HEK293 (cell line): ENCODE measurements around the gene NR4A3.

ENCODE experiments used
- ATF2 ChIP-seq: fragments of 450-650 bp; formaldehyde crosslinking; IDR thresholded peaks from 2 replicates; pipeline ENCODE4 v1.5.1; 2016; ENCODE audit warnings: missing biosample characterization, missing genetic modification characterization, low read depth
- EGR2 ChIP-seq: fragments of 450-650 bp; formaldehyde crosslinking; IDR thresholded peaks from 2 replicates; pipeline ENCODE4 v1.5.1; 2016; ENCODE audit warnings: low read depth, missing biosample characterization, missing genetic modification characterization
- KLF1 ChIP-seq: fragments of 450-650 bp; formaldehyde crosslinking; IDR thresholded peaks from 2 replicates; pipeline ENCODE4 v1.5.1; 2016; ENCODE audit warnings: missing biosample characterization, missing genetic modification characterization
- KLF10 ChIP-seq: fragments of 450-650 bp; IDR thresholded peaks from 2 replicates; pipeline ENCODE4 v1.5.1; 2018; ENCODE audit warnings: missing biosample characterization, mild to moderate bottlenecking, missing genetic modification characterization
- OSR2 ChIP-seq: fragments of 450-650 bp; formaldehyde crosslinking; IDR thresholded peaks from 2 replicates; pipeline ENCODE4 v1.5.1; 2016; ENCODE audit warnings: missing biosample characterization, missing genetic modification characterization
- YY2 ChIP-seq: fragments of 450-650 bp; formaldehyde crosslinking; IDR thresholded peaks from 2 replicates; pipeline ENCODE4 v1.5.1; 2016; ENCODE audit warnings: missing biosample characterization, missing genetic modification characterization
- ZNF133 ChIP-seq: fragments of 450-650 bp; formaldehyde crosslinking; IDR thresholded peaks from 2 replicates; pipeline ENCODE4 v1.5.1; 2016; ENCODE audit warnings: missing biosample characterization, missing genetic modification characterization
- ZNF138 ChIP-seq: fragments of 450-650 bp; formaldehyde crosslinking; IDR thresholded peaks from 2 replicates; pipeline ENCODE4 v1.5.1; 2016; ENCODE audit warnings: missing biosample characterization, missing genetic modification characterization, borderline replicate concordance
- ZNF18 ChIP-seq: fragments of 450-650 bp; formaldehyde crosslinking; IDR thresholded peaks from 2 replicates; pipeline ENCODE4 v1.5.1; 2016; ENCODE audit warnings: missing biosample characterization, missing genetic modification characterization
- ZNF302 ChIP-seq: fragments of 450-650 bp; formaldehyde crosslinking; IDR thresholded peaks from 2 replicates; pipeline ENCODE4 v1.5.1; 2016; ENCODE audit warnings: missing biosample characterization, missing genetic modification characterization, low read depth
- ZNF335 ChIP-seq: fragments of 450-650 bp; formaldehyde crosslinking; conservative IDR thresholded peaks from 2 replicates; pipeline ENCODE4 v1.5.1; 2016; ENCODE audit warnings: missing biosample characterization, missing genetic modification characterization
- ZNF37A ChIP-seq: fragments of 450-650 bp; IDR thresholded peaks from 2 replicates; pipeline ENCODE4 v1.5.1; 2018; ENCODE audit warnings: missing biosample characterization, missing genetic modification characterization
- ZNF518A ChIP-seq: fragments of 450-650 bp; formaldehyde crosslinking; conservative IDR thresholded peaks from 2 replicates; pipeline ENCODE4 v1.5.1; 2016; ENCODE audit warnings: low read depth, missing biosample characterization, missing genetic modification characterization
- ZNF549 ChIP-seq: fragments of 450-650 bp; IDR thresholded peaks from 2 replicates; pipeline ENCODE4 v1.5.1; 2018; ENCODE audit warnings: missing biosample characterization, missing genetic modification characterization, mild to moderate bottlenecking, inconsistent platforms, moderate library complexity
- ZNF664 ChIP-seq: fragments of 450-650 bp; formaldehyde crosslinking; IDR thresholded peaks from 2 replicates; pipeline ENCODE4 v1.5.1; 2016; ENCODE audit warnings: missing biosample characterization, missing genetic modification characterization
- ZNF701 ChIP-seq: fragments of 450-650 bp; formaldehyde crosslinking; IDR thresholded peaks from 2 replicates; pipeline ENCODE4 v1.5.1; 2016; ENCODE audit warnings: missing biosample characterization, missing genetic modification characterization
- ZNF777 ChIP-seq: fragments of 450-650 bp; formaldehyde crosslinking; IDR thresholded peaks from 2 replicates; pipeline ENCODE4 v1.5.1; 2017; ENCODE audit warnings: missing biosample characterization, missing genetic modification characterization, borderline replicate concordance
- ZNF791 ChIP-seq: fragments of 450-650 bp; formaldehyde crosslinking; IDR thresholded peaks from 2 replicates; pipeline ENCODE4 v1.5.1; 2016; ENCODE audit warnings: missing biosample characterization, missing genetic modification characterization
- ZSCAN16 ChIP-seq: fragments of 450-650 bp; formaldehyde crosslinking; IDR thresholded peaks from 2 replicates; pipeline ENCODE4 v1.5.1; 2016; ENCODE audit warnings: missing biosample characterization, missing genetic modification characterization
- TF ChIP-seq, protein P1 (sequence below): fragments of 450-650 bp; formaldehyde crosslinking; IDR thresholded peaks from 2 replicates; pipeline ENCODE4 v1.5.1; 2016; ENCODE audit warnings: missing biosample characterization, missing genetic modification characterization, borderline replicate concordance
- TF ChIP-seq, protein P2 (sequence below): fragments of 450-650 bp; formaldehyde crosslinking; IDR thresholded peaks from 2 replicates; pipeline ENCODE4 v1.5.1; 2016; ENCODE audit warnings: missing biosample characterization, missing genetic modification characterization
- TF ChIP-seq, protein P3 (sequence below): fragments of 450-650 bp; formaldehyde crosslinking; IDR thresholded peaks from 2 replicates; pipeline ENCODE4 v1.5.1; 2017; ENCODE audit warnings: missing biosample characterization, missing genetic modification characterization

NR4A3 gene

DNA sequence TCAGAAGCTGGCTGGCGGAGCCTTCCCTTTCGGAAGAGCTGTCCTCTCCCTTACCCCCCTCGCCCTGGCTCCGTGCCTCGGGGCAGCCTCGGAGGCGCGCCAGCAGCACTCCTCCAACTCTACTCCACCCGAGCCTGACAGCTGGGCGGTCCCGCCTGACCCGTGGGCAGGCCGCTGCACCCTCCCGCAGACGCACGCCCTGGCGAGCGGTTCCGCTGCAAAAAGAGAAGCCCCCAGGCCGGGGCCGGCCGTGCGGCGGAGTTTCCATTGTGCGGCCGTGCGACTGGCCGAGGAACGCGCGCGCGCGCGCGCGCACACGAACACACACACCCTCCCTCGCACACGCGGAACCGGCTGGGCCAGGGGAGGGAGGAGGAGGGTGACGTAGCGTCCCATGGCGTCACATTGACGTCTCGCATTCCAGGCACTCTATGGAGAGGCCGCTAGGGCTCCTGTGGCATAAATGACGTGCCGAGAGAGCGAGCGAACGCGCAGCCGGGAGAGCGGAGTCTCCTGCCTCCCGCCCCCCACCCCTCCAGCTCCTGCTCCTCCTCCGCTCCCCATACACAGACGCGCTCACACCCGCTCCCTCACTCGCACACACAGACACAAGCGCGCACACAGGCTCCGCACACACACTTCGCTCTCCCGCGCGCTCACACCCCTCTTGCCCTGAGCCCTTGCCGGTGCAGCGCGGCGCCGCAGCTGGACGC lies at the start of gene NR4A3 (continued):
- TF ChIP-seq ZSCAN16 (tag by site-specific recombination) = 0 out of 2 replicates have a peak, but pooled peaks have one; percentile 27
- TF ChIP-seq KLF10 (tag by site-specific recombination) = peak; percentile 97
- no peak for TF ChIP-seq ZNF133 (tag by site-specific recombination)
- 0 out of 2 replicates have a peak, but pooled peaks have one; percentile 19 for TF ChIP-seq YY2
- peak; percentile 99 for TF ChIP-seq ZNF18 (tag by site-specific recombination)
- TF ChIP-seq ZNF777 (tag by site-specific recombination) = peak; percentile 60; the same call in 1 of the 2 replicates
- no peak for TF ChIP-seq ZNF791 (tag by site-specific recombination)
- TF ChIP-seq, protein P1, sequence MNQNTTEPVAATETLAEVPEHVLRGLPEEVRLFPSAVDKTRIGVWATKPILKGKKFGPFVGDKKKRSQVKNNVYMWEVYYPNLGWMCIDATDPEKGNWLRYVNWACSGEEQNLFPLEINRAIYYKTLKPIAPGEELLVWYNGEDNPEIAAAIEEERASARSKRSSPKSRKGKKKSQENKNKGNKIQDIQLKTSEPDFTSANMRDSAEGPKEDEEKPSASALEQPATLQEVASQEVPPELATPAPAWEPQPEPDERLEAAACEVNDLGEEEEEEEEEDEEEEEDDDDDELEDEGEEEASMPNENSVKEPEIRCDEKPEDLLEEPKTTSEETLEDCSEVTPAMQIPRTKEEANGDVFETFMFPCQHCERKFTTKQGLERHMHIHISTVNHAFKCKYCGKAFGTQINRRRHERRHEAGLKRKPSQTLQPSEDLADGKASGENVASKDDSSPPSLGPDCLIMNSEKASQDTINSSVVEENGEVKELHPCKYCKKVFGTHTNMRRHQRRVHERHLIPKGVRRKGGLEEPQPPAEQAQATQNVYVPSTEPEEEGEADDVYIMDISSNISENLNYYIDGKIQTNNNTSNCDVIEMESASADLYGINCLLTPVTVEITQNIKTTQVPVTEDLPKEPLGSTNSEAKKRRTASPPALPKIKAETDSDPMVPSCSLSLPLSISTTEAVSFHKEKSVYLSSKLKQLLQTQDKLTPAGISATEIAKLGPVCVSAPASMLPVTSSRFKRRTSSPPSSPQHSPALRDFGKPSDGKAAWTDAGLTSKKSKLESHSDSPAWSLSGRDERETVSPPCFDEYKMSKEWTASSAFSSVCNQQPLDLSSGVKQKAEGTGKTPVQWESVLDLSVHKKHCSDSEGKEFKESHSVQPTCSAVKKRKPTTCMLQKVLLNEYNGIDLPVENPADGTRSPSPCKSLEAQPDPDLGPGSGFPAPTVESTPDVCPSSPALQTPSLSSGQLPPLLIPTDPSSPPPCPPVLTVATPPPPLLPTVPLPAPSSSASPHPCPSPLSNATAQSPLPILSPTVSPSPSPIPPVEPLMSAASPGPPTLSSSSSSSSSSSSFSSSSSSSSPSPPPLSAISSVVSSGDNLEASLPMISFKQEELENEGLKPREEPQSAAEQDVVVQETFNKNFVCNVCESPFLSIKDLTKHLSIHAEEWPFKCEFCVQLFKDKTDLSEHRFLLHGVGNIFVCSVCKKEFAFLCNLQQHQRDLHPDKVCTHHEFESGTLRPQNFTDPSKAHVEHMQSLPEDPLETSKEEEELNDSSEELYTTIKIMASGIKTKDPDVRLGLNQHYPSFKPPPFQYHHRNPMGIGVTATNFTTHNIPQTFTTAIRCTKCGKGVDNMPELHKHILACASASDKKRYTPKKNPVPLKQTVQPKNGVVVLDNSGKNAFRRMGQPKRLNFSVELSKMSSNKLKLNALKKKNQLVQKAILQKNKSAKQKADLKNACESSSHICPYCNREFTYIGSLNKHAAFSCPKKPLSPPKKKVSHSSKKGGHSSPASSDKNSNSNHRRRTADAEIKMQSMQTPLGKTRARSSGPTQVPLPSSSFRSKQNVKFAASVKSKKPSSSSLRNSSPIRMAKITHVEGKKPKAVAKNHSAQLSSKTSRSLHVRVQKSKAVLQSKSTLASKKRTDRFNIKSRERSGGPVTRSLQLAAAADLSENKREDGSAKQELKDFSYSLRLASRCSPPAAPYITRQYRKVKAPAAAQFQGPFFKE (tag by site-specific recombination) = no peak
- peak; percentile 96 for TF ChIP-seq ATF2 (tag by site-specific recombination)
- TF ChIP-seq ZNF701 (tag by site-specific recombination) = no peak
- TF ChIP-seq ZNF335 (tag by site-specific recombination) = peak; percentile 52; the same call in 1 of the 2 replicates
- no peak for TF ChIP-seq ZNF664 (tag by site-specific recombination)
- TF ChIP-seq ZNF37A = no peak
- no peak for TF ChIP-seq ZNF518A (tag by site-specific recombination)
- TF ChIP-seq, protein P2, sequence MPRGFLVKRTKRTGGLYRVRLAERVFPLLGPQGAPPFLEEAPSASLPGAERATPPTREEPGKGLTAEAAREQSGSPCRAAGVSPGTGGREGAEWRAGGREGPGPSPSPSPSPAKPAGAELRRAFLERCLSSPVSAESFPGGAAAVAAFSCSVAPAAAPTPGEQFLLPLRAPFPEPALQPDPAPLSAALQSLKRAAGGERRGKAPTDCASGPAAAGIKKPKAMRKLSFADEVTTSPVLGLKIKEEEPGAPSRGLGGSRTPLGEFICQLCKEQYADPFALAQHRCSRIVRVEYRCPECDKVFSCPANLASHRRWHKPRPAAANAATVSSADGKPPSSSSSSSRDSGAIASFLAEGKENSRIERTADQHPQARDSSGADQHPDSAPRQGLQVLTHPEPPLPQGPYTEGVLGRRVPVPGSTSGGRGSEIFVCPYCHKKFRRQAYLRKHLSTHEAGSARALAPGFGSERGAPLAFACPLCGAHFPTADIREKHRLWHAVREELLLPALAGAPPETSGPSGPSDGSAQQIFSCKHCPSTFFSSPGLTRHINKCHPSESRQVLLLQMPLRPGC (tag by site-specific recombination) = peak; percentile 81
- peak; percentile 49 for TF ChIP-seq KLF1 (tag by site-specific recombination)
- no peak for TF ChIP-seq ZNF302 (tag by site-specific recombination)
- TF ChIP-seq ZNF549 = no peak
- TF ChIP-seq, protein P3, sequence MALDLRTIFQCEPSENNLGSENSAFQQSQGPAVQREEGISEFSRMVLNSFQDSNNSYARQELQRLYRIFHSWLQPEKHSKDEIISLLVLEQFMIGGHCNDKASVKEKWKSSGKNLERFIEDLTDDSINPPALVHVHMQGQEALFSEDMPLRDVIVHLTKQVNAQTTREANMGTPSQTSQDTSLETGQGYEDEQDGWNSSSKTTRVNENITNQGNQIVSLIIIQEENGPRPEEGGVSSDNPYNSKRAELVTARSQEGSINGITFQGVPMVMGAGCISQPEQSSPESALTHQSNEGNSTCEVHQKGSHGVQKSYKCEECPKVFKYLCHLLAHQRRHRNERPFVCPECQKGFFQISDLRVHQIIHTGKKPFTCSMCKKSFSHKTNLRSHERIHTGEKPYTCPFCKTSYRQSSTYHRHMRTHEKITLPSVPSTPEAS (tag by site-specific recombination) = peak; percentile 85
- peak; percentile 39; the same call in 1 of the 2 replicates for TF ChIP-seq EGR2 (tag by site-specific recombination)
- no peak for TF ChIP-seq ZNF138
- TF ChIP-seq OSR2 (tag by site-specific recombination) = peak; percentile 44; the same call in 1 of the 2 replicates
